Upper lobe of right lung (tissue), 1 donor: ENCODE results near the gene RDX. TPM values are rescaled to one million over a fixed set of nuclear protein-coding genes. Genes with fewer than 3 reads are reported as not detected.

ENCODE experiments used
- ATAC-seq: fragments of 200-7000 bp; cut with Tn5 transposase; one replicate; pipeline ENCODE4 v1.9.1; 2020; ENCODE audit warnings: mild to moderate bottlenecking, moderate library complexity
- DNase-seq: peaks from one replicate; pipeline ENCODE4 v3.0.0-alpha.2; 2020
- H3K27ac ChIP-seq: fragments of 200-600 bp; one replicate; pipeline ENCODE4 v1.8.0; 2022
- H3K27me3 ChIP-seq: fragments of 200-600 bp; one replicate; pipeline ENCODE4 v1.8.0; 2022; ENCODE audit warnings: mild to moderate bottlenecking
- H3K36me3 ChIP-seq: fragments of 200-600 bp; one replicate; pipeline ENCODE4 v1.8.0; 2022
- H3K4me1 ChIP-seq: fragments of 200-600 bp; one replicate; pipeline ENCODE4 v1.8.0; 2022
- H3K4me3 ChIP-seq: fragments of 200-600 bp; one replicate; pipeline ENCODE4 v1.8.0; 2022; ENCODE audit warnings: mild to moderate bottlenecking
- H3K9me3 ChIP-seq: fragments of 200-600 bp; one replicate; pipeline ENCODE4 v1.8.0; 2022
- intact Hi-C: fragments of 100-400 bp; cut with DNase I; formaldehyde crosslinking; loops from one replicate; pipeline ENCODE4 v1.11.0; 2022
- total RNA-seq: library from RNA; stranded (reverse); fragmentation: NEBNext Ultra II Directional; extraction: Animal tissue kit (Norgen Biotek cat#: 25700); gene quantifications from one replicate; pipeline ENCODE4 v1.2.1, GENCODE V29; 2021
- TF ChIP-seq, protein P1 (sequence below): fragments of 200-600 bp; IDR thresholded peaks from one replicate; pipeline ENCODE4 v1.8.0; 2022; ENCODE audit warnings: antibody characterized with exemption
- donor health status: DM: no; HTN: yes; CAD: no; lungs with severe emphysema.

Gene RDX
- total RNA-seq, 1 donor from 2014 or later: 146 TPM

DNA sequence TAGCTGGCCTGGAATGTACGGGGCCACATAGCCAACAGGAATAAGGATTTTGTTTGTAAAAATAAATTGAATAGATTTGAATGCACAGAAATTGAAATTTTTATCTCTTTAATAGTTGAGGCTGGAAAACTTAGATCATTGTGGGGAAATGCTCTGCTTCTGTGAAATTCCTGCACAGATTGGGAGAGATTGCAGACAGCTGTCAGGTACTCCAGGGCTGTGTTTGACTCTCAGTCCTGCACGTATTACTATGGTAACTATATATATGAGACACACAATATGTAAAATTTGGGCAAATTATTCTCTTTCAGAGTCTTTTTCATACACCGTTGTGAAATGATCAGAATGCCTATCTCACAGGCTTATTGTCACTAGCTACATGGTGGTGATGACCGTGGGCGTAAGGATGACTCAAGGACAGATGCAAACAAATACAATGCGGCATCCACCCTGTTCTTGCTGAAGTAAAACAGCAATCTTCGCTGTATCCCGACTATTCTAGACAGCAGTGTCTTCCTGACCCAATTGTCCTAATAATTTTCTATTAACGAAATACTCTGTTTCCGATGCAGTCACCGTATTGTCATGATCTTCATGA is 123.8 kb downstream of the RDX start:
- no peak overlapping the region for H3K27ac ChIP-seq
- H3K4me1 ChIP-seq: no peaks in the 10 kb centered on the region
- TF ChIP-seq, protein P1, sequence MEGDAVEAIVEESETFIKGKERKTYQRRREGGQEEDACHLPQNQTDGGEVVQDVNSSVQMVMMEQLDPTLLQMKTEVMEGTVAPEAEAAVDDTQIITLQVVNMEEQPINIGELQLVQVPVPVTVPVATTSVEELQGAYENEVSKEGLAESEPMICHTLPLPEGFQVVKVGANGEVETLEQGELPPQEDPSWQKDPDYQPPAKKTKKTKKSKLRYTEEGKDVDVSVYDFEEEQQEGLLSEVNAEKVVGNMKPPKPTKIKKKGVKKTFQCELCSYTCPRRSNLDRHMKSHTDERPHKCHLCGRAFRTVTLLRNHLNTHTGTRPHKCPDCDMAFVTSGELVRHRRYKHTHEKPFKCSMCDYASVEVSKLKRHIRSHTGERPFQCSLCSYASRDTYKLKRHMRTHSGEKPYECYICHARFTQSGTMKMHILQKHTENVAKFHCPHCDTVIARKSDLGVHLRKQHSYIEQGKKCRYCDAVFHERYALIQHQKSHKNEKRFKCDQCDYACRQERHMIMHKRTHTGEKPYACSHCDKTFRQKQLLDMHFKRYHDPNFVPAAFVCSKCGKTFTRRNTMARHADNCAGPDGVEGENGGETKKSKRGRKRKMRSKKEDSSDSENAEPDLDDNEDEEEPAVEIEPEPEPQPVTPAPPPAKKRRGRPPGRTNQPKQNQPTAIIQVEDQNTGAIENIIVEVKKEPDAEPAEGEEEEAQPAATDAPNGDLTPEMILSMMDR: no peak
- ATAC-seq: no peak
- no peaks in the 10 kb centered on the region for H3K27me3 ChIP-seq
- H3K36me3 ChIP-seq: no peaks in the 10 kb centered on the region
- no peaks in the 10 kb centered on the region for H3K9me3 ChIP-seq
- no peak for DNase-seq
- no peak overlapping the region for H3K4me3 ChIP-seq
- intact Hi-C loops: no loop called here

DNA sequence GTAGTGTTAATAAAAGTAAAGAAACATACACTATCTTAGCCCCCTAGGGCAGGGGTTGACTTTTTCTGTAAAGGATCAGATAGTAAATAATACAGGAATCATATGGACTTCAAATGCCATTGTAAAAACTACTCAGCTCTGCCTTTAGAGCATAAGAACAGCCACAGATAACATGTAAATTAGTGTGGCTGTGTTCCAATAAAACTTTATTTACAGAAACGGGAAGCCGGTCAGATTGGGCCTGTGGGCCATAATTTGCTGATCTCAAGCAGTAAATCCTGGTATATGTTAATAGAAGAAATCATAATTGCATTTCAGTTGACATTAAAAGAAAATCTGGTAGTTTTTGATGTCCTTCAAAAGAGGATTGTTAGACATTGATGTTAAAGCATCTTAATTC is 126.7 kb downstream of the RDX start:
- Histone ChIP-seq H3K4me1 (no peaks in the 10 kb centered on the region), H3K27ac (no peak overlapping the region), H3K36me3 (peaks cover 14% of the 10 kb centered on the region), H3K4me3 (no peak overlapping the region), H3K27me3 (no peaks in the 10 kb centered on the region), H3K9me3 (no peaks in the 10 kb centered on the region)
- DNase-seq (no peak), ATAC-seq (no peak)
- intact Hi-C loops: no loop called here
- TF ChIP-seq, protein P1: no peak

DNA sequence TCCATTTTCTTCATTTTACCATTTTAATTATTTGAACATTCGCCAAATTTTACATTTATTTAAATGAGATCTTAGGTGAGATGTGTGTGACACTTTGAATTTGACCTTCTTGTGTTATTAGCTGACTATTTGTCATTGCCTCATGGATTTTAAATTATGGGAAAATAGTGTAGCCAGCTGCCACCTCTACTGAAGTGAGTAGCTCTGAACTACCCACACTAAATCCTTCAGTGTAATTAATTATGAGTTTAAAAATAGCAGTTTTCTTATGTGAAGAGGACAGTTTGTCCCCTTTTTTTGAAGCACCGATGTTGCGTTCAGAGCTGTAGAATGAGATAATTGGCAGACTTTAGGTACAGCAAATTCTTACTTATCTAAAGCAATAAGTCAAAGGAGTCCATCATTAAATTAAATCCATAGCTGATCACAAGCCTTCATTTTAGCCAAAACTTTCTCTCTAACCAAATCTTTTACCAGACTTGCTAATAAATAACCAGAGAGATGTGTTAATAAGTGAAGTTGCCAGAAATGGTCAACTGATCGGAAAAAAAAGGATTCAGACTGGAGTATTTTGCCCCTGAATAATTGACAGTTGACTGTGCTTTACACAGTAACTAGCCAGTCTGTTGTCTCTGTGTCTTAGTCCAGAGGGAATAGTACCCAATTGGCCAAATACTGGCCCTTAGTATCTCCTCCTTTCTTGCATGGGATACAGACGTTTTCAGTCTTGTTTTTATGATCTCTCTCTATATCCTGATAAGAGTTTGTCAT is 128.2 kb downstream of the RDX start:
- H3K4me3 ChIP-seq: no peak overlapping the region
- no peak overlapping the region for H3K27ac ChIP-seq
- H3K4me1 ChIP-seq: no peaks in the 10 kb centered on the region
- H3K36me3 ChIP-seq: peaks cover 27% of the 10 kb centered on the region
- no peaks in the 10 kb centered on the region for H3K27me3 ChIP-seq
- TF ChIP-seq, protein P1: no peak
- intact Hi-C loops: no loop called here
- H3K9me3 ChIP-seq: no peaks in the 10 kb centered on the region
- ATAC-seq (no peak), DNase-seq (no peak)

DNA sequence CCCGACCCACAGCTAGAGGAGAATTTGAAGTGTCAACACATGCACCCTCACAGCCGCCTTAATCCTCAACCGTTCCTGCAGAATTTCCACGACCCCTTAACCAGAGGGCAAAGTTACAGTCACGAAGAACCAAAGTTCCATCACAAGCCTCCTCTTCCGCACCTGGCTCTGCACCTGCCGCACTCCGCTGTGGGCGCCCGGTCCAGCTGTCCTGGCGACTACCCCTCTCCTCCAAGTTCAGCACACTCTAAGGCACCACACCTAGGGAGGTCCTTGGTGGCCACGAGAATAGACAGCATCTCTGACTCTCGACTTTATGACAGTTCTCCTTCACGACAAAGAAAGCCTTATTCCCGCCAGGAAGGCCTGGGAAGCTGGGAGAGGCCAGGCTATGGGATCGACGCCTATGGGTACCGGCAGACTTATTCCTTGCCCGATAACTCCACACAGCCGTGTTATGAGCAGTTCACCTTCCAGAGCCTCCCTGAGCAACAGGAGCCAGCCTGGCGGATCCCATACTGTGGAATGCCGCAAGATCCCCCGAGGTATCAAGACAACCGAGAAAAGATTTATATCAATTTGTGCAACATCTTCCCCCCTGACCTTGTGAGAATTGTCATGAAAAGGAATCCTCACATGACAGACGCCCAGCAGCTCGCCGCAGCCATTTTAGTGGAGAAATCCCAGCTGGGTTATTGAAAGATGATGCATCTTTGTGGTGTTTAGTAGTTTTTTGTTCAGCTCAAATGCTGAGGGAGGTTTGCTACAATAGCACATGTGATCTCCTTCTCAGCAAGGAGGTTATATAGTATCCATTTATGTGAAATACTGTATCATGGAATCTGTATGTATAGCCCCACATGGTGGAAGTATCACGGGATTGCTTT is 131.1 kb downstream of the RDX start:
- no peak for DNase-seq

DNA sequence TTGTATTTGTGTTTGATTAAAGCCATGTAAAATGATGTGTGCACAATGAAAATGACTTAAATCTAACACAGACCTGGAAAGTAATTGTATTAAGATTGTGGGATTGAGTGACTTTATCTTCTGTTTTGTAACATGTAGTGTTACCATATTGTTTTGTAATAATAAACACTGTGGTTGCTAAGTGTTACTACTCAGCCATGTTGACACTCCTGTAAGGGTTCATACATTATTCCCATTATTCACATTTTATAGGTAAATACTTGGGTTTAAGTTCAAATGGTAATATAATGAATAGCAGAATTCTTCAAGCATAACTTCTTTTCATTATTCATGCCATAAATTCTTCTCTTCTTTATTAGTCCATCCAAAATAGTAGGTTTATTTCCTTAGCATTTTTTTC is 134.2 kb downstream of the RDX start:
- Histone ChIP-seq H3K27ac (no peak overlapping the region), H3K9me3 (no peaks in the 10 kb centered on the region), H3K36me3 (peaks cover 51% of the 10 kb centered on the region), H3K4me3 (no peak overlapping the region), H3K4me1 (no peaks in the 10 kb centered on the region), H3K27me3 (no peaks in the 10 kb centered on the region)
- ATAC-seq (no peak), DNase-seq (no peak)
- TF ChIP-seq, protein P1: no peak
- intact Hi-C loops: no loop called here

More for the DNA sequence above, 131.1 kb downstream of the RDX start:
- TF ChIP-seq, protein P1: no peak
- H3K36me3 ChIP-seq: peaks cover 34% of the 10 kb centered on the region
- H3K4me1 ChIP-seq: no peaks in the 10 kb centered on the region
- H3K9me3 ChIP-seq: no peaks in the 10 kb centered on the region
- H3K4me3 ChIP-seq: no peak overlapping the region
- intact Hi-C loops: no loop called here
- H3K27me3 ChIP-seq: no peaks in the 10 kb centered on the region
- ATAC-seq: no peak
- no peak overlapping the region for H3K27ac ChIP-seq
